ENCODE results near the gene TNFRSF19. TPM values are rescaled to one million over a fixed set of nuclear protein-coding genes. Genes with fewer than 3 reads are reported as not detected.

The TNFRSF19 gene
- total RNA-seq, 1 experiment from 2014 or later = 0.03 TPM

GRCh38 chr13:23711355-23711754, 141.1 kb downstream of the TNFRSF19 start:
- H3K4me3 ChIP-seq = no peak overlapping the region
- no peaks in the 10 kb centered on the region for H3K27me3 ChIP-seq (replicated peaks)
- no peaks in the 10 kb centered on the region for H3K4me1 ChIP-seq (replicated peaks)
- no peaks in the 10 kb centered on the region for H3K36me3 ChIP-seq
- H3K27ac ChIP-seq = no peak overlapping the region
- no peaks in the 10 kb centered on the region for H3K9me3 ChIP-seq (replicated peaks)
- DNase-seq (ENCODE audit: low read depth in 1 of 2, low spot score in 2 of 2) = no peak

DNA sequence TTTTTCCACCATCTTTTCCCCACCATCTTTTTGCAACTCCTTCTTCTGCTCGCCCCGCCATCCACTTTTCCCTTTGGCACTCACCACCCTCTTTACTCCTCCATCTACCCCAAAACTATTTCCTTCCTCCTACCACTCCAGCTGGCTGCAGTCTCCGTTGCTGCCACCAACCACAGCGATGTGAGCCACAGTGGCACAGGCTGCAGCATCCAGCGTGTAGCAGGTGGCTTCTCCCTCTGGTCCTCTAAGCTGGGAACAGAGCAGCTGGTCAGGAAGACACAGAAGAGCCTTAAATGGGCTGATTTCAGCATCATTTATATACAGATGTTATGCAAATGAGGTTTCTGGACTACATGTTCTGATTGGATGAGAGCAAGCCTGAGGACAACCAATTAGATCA, 144.5 kb downstream of the TNFRSF19 start:
- no peak overlapping the region for H3K27ac ChIP-seq
- no peak for DNase-seq (ENCODE audit: low read depth in 1 of 2, low spot score in 2 of 2)
- no peak overlapping the region for H3K4me3 ChIP-seq
- no peaks in the 10 kb centered on the region for H3K4me1 ChIP-seq (replicated peaks)
- no peaks in the 10 kb centered on the region for H3K27me3 ChIP-seq (replicated peaks)
- no peaks in the 10 kb centered on the region for H3K9me3 ChIP-seq (replicated peaks)
- no peaks in the 10 kb centered on the region for H3K36me3 ChIP-seq

GRCh38 chr13:23715092-23715761, 145.0 kb downstream of the TNFRSF19 start:
- DNase-seq (ENCODE audit: low read depth in 1 of 2, low spot score in 2 of 2) = no peak
- Histone ChIP-seq H3K36me3 (no peaks in the 10 kb centered on the region), H3K27ac (no peak overlapping the region), H3K4me1 (replicated peaks) (no peaks in the 10 kb centered on the region), H3K4me3 (no peak overlapping the region), H3K27me3 (replicated peaks) (no peaks in the 10 kb centered on the region), H3K9me3 (replicated peaks) (no peaks in the 10 kb centered on the region)

DNA sequence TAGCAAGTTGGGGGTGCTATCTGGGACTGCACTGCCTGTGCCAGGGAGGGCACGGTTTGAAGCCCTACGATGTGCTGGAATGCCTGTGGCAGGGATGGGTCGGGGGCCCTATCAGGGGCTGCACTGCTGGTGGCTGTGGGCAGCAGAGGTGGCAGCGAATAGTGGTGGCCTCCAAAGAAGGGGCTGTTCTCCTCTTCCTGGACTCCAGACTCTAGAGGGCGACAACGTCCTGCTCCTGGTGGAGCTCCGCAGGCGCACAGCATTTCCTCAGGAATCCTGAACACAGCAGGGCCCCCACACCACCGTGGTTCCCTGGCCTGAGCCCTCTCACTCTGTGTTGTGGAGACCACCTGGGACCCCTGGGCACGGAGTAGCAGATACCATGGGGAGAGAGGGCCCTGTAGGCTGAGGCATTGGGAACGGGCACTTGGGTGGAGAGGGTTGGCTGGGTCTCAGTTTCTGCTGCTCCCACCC, 145.6 kb downstream of the TNFRSF19 start:
- H3K4me3 ChIP-seq = no peak overlapping the region
- H3K36me3 ChIP-seq = no peaks in the 10 kb centered on the region
- H3K9me3 ChIP-seq (replicated peaks) = no peaks in the 10 kb centered on the region
- H3K4me1 ChIP-seq (replicated peaks) = no peaks in the 10 kb centered on the region
- peak in 1 of 2 experiments; percentile 5 for DNase-seq (ENCODE audit: low read depth in 1 of 2, low spot score in 2 of 2)
- no peak overlapping the region for H3K27ac ChIP-seq
- no peaks in the 10 kb centered on the region for H3K27me3 ChIP-seq (replicated peaks)

DNA sequence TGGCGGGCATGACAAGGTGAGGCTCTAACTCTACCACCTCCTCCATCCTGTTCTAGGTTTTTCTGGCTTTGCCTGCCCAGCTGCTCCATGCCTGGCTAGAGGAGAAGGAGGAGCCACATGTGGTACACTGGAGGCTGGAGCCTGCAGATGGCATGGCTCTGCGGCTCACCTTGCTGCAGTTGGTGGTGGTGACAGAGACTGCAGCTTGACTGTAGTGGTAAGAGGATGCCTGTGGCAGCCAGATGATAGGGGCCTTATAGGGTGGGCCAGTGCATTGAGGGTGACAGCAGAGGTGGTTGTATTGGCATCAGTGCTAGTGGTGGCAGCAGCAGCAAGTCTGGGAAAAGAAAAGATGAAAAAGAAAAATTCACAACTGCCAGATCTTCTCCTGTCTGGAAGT, 146.2 kb downstream of the TNFRSF19 start:
- DNase-seq (ENCODE audit: low read depth in 1 of 2, low spot score in 2 of 2) = no peak

GRCh38 chr13:23718996-23719395, 148.8 kb downstream of the TNFRSF19 start:
- no peak for DNase-seq (ENCODE audit: low read depth in 1 of 2, low spot score in 2 of 2)
- Histone ChIP-seq H3K36me3 (no peaks in the 10 kb centered on the region), H3K27ac (no peak overlapping the region), H3K9me3 (replicated peaks) (no peaks in the 10 kb centered on the region), H3K27me3 (replicated peaks) (no peaks in the 10 kb centered on the region), H3K4me1 (replicated peaks) (no peaks in the 10 kb centered on the region), H3K4me3 (no peak overlapping the region)

More for the DNA sequence above, 146.2 kb downstream of the TNFRSF19 start:
- H3K27ac ChIP-seq = no peak overlapping the region
- H3K9me3 ChIP-seq (replicated peaks) = no peaks in the 10 kb centered on the region
- no peak overlapping the region for H3K4me3 ChIP-seq
- no peaks in the 10 kb centered on the region for H3K27me3 ChIP-seq (replicated peaks)
- no peaks in the 10 kb centered on the region for H3K36me3 ChIP-seq
- no peaks in the 10 kb centered on the region for H3K4me1 ChIP-seq (replicated peaks)

DNA sequence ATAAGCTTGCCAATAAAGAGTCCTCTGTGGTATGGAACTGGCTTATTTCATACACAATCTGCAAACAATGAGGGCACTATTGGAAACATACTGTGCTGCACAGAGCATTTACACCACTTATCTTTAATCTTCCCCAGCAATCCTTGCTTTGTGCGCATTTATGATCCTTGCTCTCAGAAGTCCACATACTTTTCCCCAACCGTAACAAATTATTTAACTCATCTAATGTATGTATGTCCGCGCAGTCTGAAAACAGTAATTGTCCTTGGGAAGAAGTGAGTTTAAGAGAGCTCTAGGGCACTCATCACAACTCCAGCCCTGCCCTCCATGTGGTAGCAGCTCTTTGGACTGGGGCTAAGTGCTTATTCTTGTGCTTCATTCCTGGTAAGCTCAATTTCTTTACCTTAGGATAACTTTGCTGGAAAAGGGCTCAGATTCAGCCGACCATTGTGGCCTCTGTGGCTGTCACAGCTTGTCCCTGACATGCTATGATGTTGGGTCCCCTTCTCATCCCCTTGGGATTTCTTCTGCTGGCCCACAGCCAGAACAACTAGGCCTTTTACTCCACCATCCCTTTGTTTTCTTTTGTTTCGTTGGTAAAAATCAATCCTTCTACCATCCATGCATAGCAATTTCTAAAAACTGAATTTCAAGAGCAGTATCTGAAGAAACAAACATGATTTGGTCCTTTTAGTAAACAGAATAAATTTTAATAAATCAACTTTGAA, 152.7 kb downstream of the TNFRSF19 start:
- no peak overlapping the region for H3K4me3 ChIP-seq
- H3K27me3 ChIP-seq (replicated peaks) = no peaks in the 10 kb centered on the region
- H3K36me3 ChIP-seq = no peaks in the 10 kb centered on the region
- DNase-seq (ENCODE audit: low read depth in 1 of 2, low spot score in 2 of 2) = no peak
- no peaks in the 10 kb centered on the region for H3K4me1 ChIP-seq (replicated peaks)
- H3K27ac ChIP-seq = no peak overlapping the region
- no peaks in the 10 kb centered on the region for H3K9me3 ChIP-seq (replicated peaks)

- Histone ChIP-seq H3K4me1 (replicated peaks) (no peaks in the 10 kb centered on the region), H3K9me3 (replicated peaks) (no peaks in the 10 kb centered on the region), H3K27me3 (replicated peaks) (no peaks in the 10 kb centered on the region), H3K4me3 (no peak overlapping the region), H3K27ac (no peak overlapping the region), H3K36me3 (no peaks in the 10 kb centered on the region)
- no peak for DNase-seq (ENCODE audit: low read depth in 1 of 2, low spot score in 2 of 2)
Measured at GRCh38 chr13:23723471-23723870, 153.3 kb downstream of the TNFRSF19 start.

DNA sequence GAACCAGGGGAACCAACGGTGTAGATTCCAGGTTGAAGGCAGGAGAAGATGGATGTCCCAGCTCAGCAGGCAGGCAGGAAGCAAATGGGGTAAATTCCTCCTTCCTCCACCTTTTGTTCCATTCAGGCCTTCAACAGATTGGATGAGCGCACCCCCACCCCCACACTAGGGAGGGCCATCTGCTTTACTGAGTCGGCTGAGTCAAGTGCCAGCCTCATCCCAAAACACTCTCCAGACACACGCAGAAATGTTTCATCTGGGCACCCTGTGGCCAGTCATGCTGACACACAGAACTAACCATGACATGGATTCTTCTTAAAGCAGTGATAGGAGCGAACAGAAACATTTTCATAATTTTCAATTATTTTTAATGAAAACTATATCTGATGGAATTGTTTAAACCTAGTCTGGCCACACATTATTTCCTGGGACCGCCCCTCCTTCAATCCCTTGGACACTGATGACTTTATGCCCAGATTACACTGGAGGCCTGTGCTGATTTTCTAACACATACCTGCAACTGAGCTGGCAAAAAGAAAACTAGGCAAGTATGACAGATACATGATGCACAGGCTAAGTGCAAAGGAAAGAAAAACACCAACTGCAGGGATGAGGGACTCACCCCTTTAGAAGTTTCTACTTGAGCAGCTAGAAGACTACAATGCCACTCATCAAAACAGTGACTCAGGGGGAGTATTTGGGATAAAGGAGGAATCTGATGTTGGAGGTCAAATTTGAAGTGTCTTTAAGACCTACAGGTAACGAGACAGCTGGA, 154.2 kb downstream of the TNFRSF19 start:
- H3K4me1 ChIP-seq (replicated peaks) = no peaks in the 10 kb centered on the region
- H3K27me3 ChIP-seq (replicated peaks) = no peaks in the 10 kb centered on the region
- DNase-seq (ENCODE audit: low read depth in 1 of 2, low spot score in 2 of 2) = no peak
- H3K27ac ChIP-seq = no peak overlapping the region
- H3K36me3 ChIP-seq = no peaks in the 10 kb centered on the region
- H3K4me3 ChIP-seq = no peak overlapping the region
- H3K9me3 ChIP-seq (replicated peaks) = no peaks in the 10 kb centered on the region

Other genes starting within 250 kb of the TNFRSF19 start
- 24.2 and 31.9 TPM in 2 replicates for gene SACS, start 136.7 kb upstream of the TNFRSF19 start, total RNA-seq (2014; rRNA removed; shearing (Covaris generic))

All from SJSA1 (cell line).